Measurements from ENCODE around the gene MAN2A1.

GRCh38 chr5:109882546-109882945 is 192.8 kb downstream of the MAN2A1 start:
- TF ChIP-seq, protein P1, sequence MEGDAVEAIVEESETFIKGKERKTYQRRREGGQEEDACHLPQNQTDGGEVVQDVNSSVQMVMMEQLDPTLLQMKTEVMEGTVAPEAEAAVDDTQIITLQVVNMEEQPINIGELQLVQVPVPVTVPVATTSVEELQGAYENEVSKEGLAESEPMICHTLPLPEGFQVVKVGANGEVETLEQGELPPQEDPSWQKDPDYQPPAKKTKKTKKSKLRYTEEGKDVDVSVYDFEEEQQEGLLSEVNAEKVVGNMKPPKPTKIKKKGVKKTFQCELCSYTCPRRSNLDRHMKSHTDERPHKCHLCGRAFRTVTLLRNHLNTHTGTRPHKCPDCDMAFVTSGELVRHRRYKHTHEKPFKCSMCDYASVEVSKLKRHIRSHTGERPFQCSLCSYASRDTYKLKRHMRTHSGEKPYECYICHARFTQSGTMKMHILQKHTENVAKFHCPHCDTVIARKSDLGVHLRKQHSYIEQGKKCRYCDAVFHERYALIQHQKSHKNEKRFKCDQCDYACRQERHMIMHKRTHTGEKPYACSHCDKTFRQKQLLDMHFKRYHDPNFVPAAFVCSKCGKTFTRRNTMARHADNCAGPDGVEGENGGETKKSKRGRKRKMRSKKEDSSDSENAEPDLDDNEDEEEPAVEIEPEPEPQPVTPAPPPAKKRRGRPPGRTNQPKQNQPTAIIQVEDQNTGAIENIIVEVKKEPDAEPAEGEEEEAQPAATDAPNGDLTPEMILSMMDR (conservative IDR thresholded peaks at IDR 0.05 in 1 of 2, IDR thresholded peaks at IDR 0.05 in 1 of 2; ENCODE audit: extremely low read depth in 1 of 2, insufficient read depth in 1 of 2, low read depth in 1 of 2, low read length in 2 of 2) = no peak
- no peak for TF ChIP-seq EZH2 (IDR thresholded peaks at IDR 0.05; ENCODE audit: borderline replicate concordance, low read length)

Measured in mammary epithelial cell (primary cell).